Stimulated activated CD4-positive, alpha-beta T cell treated with anti-CD3 and anti-CD28 coated beads, Interleukin-2, amount 100 ng/mL, for 24 hours (primary cell): Measurements from ENCODE around the gene CDH23.
A peak's percentile ranks its signal among the peaks of the same experiment; 100 is the strongest.
"Not testable (repeated sequence)": the region's sequence is repeated elsewhere in the genome, so short reads cannot be mapped to it uniquely, and the experiment has no call there.

Experiments used
- DNase-seq, 2 donors: peaks; one replicate each; pipeline ENCODE4 v3.0.0-alpha.2; 2020

The CDH23 gene

GRCh38 chr10:71396711-71397295 is at the start of gene CDH23:
CDH23 (plus strand) TSS chr10:71396920; CDS start chr10:71439832, 42,912 bp downstream.
- peak in 1 of 2 donors; percentile 43 for DNase-seq

DNA sequence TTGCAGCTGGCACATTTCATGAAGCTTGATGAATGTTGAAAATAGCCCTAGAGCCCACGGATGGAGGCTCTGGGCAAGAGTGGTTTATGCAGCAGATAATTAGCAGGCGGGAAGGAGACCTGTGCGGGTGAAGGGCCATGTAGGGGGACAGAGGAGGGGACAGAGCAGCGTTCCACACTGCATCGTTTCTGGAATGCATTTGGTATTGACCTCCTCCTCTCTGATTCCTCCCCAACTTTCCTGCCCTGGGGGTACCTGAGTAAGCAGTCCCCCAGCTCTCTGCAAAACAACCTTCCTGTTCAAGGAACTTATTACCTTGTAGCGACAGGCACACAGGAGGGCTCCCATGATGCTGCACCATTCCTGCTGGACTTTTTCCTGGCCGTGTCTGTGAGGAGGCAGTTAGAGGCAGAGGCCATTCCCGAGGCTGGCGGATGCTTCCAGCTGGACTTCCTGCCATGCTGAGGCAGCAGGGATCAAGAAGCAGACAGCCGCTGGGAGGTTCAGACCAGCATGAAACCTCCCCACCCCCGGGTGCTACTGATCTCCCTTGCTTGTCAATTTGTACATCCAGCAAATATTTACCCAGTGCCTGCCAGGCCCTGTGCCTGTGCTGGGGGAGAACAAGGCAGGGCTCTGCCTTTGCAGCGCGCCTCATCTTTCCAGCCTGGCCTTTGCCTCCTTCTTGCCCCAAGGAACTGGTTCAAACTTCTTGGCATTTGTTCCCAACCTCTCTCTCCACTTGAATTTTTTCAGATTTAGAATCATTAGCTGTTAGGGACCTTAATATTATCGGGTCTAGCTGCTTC is 48.9 kb upstream of the CDH23 start:
- DNase-seq, result no peak

- no peak for DNase-seq
Measured at GRCh38 chr10:71348850-71349249, 47.9 kb upstream of the CDH23 start.

- DNase-seq, result no peak
Measured at GRCh38 chr10:71349406-71349805, 47.3 kb upstream of the CDH23 start.

DNA sequence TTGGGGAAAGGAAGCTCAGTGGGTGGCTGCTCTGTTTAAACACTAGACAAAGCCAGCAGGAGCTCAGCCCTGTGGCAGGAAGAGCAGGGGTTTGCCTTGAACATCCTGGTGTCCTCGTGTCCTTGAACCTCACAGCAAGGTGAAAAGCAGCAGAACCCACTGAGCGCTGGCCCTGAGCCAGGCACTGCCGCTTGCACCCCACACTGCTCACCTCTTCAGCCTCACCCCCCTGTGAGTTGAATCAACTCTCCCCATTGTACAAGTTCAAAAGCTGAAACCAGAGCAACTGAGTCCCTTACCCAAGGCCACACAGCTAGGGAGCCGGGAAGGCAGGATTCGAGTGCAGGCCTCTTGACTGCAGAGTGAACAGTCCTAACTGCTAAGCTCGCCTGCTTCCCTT is 45.6 kb upstream of the CDH23 start:
- no peak for DNase-seq

- no peak for DNase-seq
Measured at GRCh38 chr10:71351628-71352319, 44.9 kb upstream of the CDH23 start.

GRCh38 chr10:71353639-71354038 is 43.1 kb upstream of the CDH23 start:
- no peak for DNase-seq

GRCh38 chr10:71354776-71355175 is 41.9 kb upstream of the CDH23 start:
- no peak for DNase-seq

- no peak for DNase-seq
Measured at GRCh38 chr10:71355886-71356285, 40.8 kb upstream of the CDH23 start.

DNA sequence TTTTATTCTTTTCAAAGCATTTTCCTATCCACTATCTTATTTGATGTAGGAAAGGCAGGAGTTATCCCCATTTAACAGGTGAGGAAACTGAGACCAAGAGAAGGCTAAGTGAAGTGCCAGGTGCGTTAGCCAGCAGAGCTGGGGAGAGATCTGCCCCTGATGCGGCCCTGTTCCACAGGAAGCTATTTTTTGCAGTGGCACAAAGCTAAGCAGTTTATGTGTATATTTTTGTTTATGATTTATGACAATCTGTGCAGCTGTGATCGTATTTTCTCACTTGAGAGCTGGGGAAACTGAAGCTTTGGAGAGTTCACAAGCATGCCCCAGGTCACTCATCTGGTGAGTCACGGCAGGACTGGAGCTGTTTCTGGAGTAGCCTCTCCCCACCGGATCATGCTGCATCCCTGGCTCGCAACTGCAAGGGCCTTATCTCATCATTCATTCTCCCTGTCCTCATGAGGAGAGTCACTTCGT is 38.9 kb upstream of the CDH23 start:
- no peak for DNase-seq

DNA sequence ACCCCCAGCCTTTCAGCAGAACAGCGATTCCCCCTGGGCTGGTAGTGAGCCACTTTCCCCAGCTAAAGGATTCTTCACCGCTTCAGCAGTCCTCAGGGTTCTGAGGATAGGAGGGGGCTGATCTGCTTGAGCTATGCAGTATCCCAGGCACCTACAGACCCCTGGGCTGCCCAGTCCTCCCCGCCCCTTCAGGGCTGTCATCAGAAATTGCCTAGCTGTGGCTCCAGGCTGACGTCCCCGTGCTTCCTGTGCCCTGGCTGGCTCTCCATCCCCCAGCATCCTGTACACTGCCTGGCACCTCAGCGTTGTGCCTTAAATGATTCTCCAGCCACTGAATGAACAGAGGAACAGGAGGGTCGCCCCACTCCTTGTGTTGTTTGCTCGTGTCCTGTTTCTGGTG is 38.4 kb upstream of the CDH23 start:
- DNase-seq, result no peak

DNA sequence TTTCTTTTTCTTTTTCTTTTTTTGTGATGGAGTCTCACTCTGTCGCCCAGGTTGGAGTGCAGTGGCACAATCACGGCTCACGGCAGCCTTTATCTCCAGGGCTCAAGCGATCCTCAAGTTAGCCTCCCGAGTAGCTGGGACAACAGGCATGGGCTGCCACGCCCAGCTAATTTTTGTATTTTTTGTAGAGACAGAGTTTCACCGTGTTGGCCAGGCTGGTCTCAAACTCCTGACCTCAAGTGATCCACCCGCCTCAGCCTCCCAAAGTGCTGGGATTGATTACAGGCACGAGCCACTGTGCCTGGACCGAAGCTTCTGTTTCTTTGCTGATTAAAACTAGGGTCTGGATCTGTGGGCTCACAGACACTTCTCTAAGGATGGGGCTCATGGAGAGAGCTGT is 37.8 kb upstream of the CDH23 start:
- not testable (repeated sequence) for DNase-seq

GRCh38 chr10:71359364-71360046 is 37.2 kb upstream of the CDH23 start:
- no peak for DNase-seq

GRCh38 chr10:71360735-71361134 is 36.0 kb upstream of the CDH23 start:
- DNase-seq, result no peak

- DNase-seq, result no peak
Measured at GRCh38 chr10:71361581-71361980, 35.1 kb upstream of the CDH23 start.

DNA sequence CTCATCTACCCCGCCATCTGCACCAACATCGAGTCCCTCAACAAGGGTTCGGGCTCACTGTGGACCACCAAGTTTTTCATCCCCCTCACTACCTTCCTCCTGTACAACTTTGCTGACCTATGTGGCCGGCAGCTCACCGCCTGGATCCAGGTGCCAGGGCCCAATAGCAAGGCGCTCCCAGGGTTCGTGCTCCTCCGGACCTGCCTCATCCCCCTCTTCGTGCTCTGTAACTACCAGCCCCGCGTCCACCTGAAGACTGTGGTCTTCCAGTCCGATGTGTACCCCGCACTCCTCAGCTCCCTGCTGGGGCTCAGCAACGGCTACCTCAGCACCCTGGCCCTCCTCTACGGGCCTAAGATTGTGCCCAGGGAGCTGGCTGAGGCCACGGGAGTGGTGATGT is 34.6 kb upstream of the CDH23 start:
- no peak for DNase-seq

DNA sequence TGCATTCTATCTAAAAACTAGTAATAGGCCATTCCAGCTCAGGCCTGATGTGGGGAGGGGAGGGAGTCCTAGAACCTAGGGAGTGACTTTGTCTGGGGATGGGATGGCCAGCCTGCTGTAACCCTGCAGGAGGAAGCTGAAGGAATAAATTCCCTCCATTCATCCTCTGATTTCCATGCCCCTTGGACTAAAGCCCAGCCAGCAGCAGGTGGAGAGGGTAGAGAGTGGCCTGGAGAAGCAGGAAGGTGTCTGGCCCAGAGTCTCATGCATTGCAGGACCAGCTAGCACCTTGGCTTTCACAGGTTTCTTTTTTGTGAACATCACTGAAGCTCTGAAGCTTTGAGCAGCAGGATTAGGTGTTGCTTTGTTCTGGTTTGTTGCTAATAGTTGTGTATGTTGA is 32.8 kb upstream of the CDH23 start:
- DNase-seq, result no peak

DNA sequence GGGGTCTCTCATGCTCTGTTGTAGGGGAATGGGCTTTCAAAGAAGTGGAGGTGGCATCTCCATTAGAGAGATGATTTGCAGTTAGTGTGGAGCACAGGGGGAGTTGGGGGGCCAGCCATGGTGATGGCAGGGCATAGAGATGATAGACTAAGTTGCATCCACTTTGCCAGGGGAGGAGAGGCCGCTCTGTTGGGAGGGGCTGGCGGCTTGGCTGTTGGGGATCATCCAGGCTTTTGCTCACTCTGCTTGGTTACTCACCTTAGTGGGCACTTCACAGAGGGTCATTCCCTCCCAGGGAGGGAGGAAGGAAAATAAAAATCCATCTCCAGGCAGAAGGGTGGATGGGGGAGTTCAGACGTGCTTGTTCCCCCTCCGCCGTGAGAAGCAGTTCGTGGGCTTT is 31.4 kb upstream of the CDH23 start:
- DNase-seq, result no peak

- no peak for DNase-seq
Measured at GRCh38 chr10:71366690-71367089, 30.0 kb upstream of the CDH23 start.

DNA sequence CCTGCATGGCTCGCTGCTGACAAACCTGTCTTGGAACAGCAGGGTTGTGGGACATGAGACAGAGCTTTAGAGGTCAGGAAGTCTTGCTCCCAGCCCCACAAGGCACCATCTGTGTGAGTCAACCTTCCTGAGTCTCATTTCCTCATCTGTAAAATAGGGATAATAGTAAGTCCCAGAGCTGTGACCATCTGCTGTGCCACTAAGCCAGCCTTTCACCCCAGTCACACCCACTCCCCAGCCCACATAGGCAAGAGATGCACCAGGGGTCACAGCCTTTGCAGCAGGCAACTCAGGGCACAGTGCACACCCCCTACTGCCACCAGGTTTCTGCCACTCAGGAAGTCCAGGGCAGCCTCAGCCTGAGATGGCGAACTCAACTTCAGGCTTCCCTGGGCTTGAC is 29.4 kb upstream of the CDH23 start:
- no peak for DNase-seq

DNA sequence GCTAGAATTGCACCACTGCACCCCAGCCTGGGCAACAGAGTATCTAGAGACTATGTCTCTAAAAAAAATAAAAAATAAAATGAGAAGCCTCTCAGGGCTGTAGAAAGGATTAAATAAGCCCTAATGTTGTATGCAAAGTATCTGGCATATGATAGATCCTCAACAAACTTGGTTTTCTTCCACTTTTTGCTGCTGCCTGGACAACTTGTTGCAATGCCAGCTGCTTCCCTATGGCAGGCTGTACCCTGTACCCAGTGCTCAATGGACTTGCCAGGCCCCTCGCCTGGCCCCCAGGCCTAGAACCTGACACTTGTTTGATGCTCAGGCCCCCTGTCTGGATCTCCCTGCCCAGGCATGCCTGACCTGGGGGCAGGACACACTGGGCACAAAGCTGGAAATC is 28.5 kb upstream of the CDH23 start:
- DNase-seq, result no peak

- DNase-seq, result no peak
Measured at GRCh38 chr10:71368643-71369042, 28.1 kb upstream of the CDH23 start.

GRCh38 chr10:71369602-71370001 is 27.1 kb upstream of the CDH23 start:
- DNase-seq, result no peak
